Measurements from ENCODE around the gene FGF9.

- TF ChIP-seq POLR2AphosphoS5 (IDR thresholded peaks at IDR 0.05; ENCODE audit: low read depth, low read length): no peak
- no peak for TF ChIP-seq POLR2A (IDR thresholded peaks at IDR 0.05; ENCODE audit: low read depth, low read length)
- no peak for TF ChIP-seq TAF1 (IDR thresholded peaks at IDR 0.05; ENCODE audit: low read depth, low read length)
- no peak for TF ChIP-seq POU2F2 (IDR thresholded peaks at IDR 0.05; ENCODE audit: low read depth, low read length)
Observed at GRCh38 chr13:21684576-21684975, 13.7 kb downstream of the FGF9 start.
